Keratinocyte (primary cell): ENCODE measurements around the gene FBXO30. TPM values are rescaled to one million over a fixed set of nuclear protein-coding genes. Genes with fewer than 3 reads are reported as not detected.

Experiments
- DNase-seq: peaks from one replicate; pipeline ENCODE4 v3.0.0-alpha.2; 2011; ENCODE audit warnings: low read depth, missing footprints, low spot score
- FAIRE-seq: peaks from 2 replicates; lab custom pipeline; 2011; peaks lifted over from hg19 to GRCh38; lab: Jason Lieb, UNC
- H2AFZ ChIP-seq: 2 replicates; pipeline ENCODE4 v1.6.0; 2012; ENCODE audit warnings: low read length, control low read depth, inconsistent platforms; ENCODE audit not compliant: control insufficient read depth
- H3K27ac ChIP-seq: 2 replicates; pipeline ENCODE4 v1.5.1; 2011; ENCODE audit warnings: low read length; ENCODE audit not compliant: control insufficient read depth, insufficient read depth
- H3K27me3 ChIP-seq: 3 replicates; pipeline ENCODE4 v1.6.0; 2011; ENCODE audit warnings: low read length; ENCODE audit not compliant: control insufficient read depth, insufficient read depth; ENCODE audit errors: extremely low read depth
- H3K36me3 ChIP-seq, 2 experiments: 2 replicates in 1 of 2; 3 replicates in 1 of 2; pipeline ENCODE4 v1.5.1; 2011; ENCODE audit warnings: low read length in 2 of 2, mild to moderate bottlenecking in 1 of 2; ENCODE audit not compliant: control insufficient read depth in 2 of 2, insufficient read depth in 2 of 2; ENCODE audit errors: extremely low read depth in 1 of 2
- H3K4me1 ChIP-seq: 3 replicates; pipeline ENCODE4 v1.5.1; 2011; ENCODE audit warnings: low read length; ENCODE audit not compliant: control insufficient read depth, insufficient read depth; ENCODE audit errors: extremely low read depth
- H3K4me2 ChIP-seq: 3 replicates; pipeline ENCODE4 v1.6.0; 2011; ENCODE audit warnings: low read depth, low read length; ENCODE audit not compliant: control insufficient read depth, insufficient read depth; ENCODE audit errors: extremely low read depth
- H3K4me3 ChIP-seq, 3 experiments: fragments of 200-600 bp in 1 of 3; sonication (generic) in 1 of 3; 2 replicates in 2 of 3; 3 replicates in 1 of 3; pipeline ENCODE4 v1.5.1; 2011 to 2016; ENCODE audit warnings: low read length in 3 of 3, mild to moderate bottlenecking in 3 of 3, control low read depth in 2 of 3, inconsistent platforms in 1 of 3, low read depth in 1 of 3, mixed read lengths in 1 of 3, mixed run types in 1 of 3, moderate library complexity in 1 of 3; ENCODE audit not compliant: control insufficient read depth in 2 of 3, insufficient read depth in 2 of 3; ENCODE audit errors: extremely low read depth in 1 of 3
- H3K79me2 ChIP-seq: 2 replicates; pipeline ENCODE4 v1.6.0; 2012; ENCODE audit warnings: low read length; ENCODE audit not compliant: control insufficient read depth, insufficient read depth
- H3K9ac ChIP-seq: 3 replicates; pipeline ENCODE4 v1.6.0; 2011; ENCODE audit warnings: low read length; ENCODE audit not compliant: control insufficient read depth, insufficient read depth; ENCODE audit errors: extremely low read depth
- H3K9me1 ChIP-seq: 3 replicates; pipeline ENCODE4 v1.6.0; 2011; ENCODE audit warnings: low read length; ENCODE audit not compliant: control insufficient read depth, insufficient read depth; ENCODE audit errors: extremely low read depth
- H3K9me3 ChIP-seq: 2 replicates; pipeline ENCODE4 v1.5.1; 2012; ENCODE audit warnings: low read depth, low read length; ENCODE audit not compliant: control insufficient read depth
- H4K20me1 ChIP-seq: 3 replicates; pipeline ENCODE4 v1.6.0; 2011; ENCODE audit warnings: low read length; ENCODE audit not compliant: control insufficient read depth, insufficient read depth; ENCODE audit errors: extremely low read depth
- CTCF ChIP-seq, 3 experiments: IDR thresholded peaks in 1 of 3; conservative IDR thresholded peaks in 1 of 3; optimal IDR thresholded peaks in 1 of 3; 2 replicates in 2 of 3; 3 replicates in 1 of 3; pipeline versions ENCODE3 to v1.5.1; 2011; ENCODE audit warnings: low read length in 3 of 3, mild to moderate bottlenecking in 3 of 3, moderate library complexity in 2 of 3, control low read depth in 1 of 3, inconsistent platforms in 1 of 3; ENCODE audit not compliant: insufficient read depth in 2 of 3; ENCODE audit errors: extremely low read depth in 1 of 3
- EZH2 ChIP-seq: IDR thresholded peaks from one replicate; pipeline ENCODE4 v1.6.1; 2012; ENCODE audit warnings: inconsistent platforms, mild to moderate bottlenecking, low read length, moderate library complexity
- dilution Hi-C: fragments of 300-500 bp; cut with MboI; formaldehyde crosslinking; loops from one replicate; pipeline ENCODE4 v1.7.0; 2020; ENCODE audit warnings: low sequenced_read_pairs; ENCODE audit not compliant: extremely low pct_ligation_motif_present
- polyA plus RNA-seq, 5 experiments: library from polyadenylated mRNA; depleted of rRNA in 3 of 5; stranded (reverse) in 3 of 5; stranded (forward) in 1 of 5; unstranded in 1 of 5; fragments of >200 nt; gene quantifications; 1 replicate in 1 of 5; 2 replicates in 3 of 5; 3 replicates in 1 of 5; pipeline versions ENCODE4 v1.2.1 to v1.2.3, GENCODE V29; 2011 to 2012; ENCODE audit warnings: missing spikeins in 2 of 5, low read depth in 1 of 5, low replicate concordance in 1 of 5

The FBXO30 gene
- polyA plus RNA-seq, 1 donor (not counting 4 experiments of a cell fraction or from before 2014, with no cell fraction given), result 6.4 TPM

GRCh38 chr6:145787688-145788087 lies 26.9 kb downstream of the FBXO30 start:
- H3K4me3 ChIP-seq, result no peak overlapping the region
- no peaks in the 10 kb centered on the region for H4K20me1 ChIP-seq
- no peaks in the 10 kb centered on the region for H3K9me1 ChIP-seq
- H3K36me3 ChIP-seq, result peaks cover 0 to under 1% of the 10 kb centered on the region in 2 experiments
- no peak overlapping the region for H3K9ac ChIP-seq
- no peaks in the 10 kb centered on the region for H3K9me3 ChIP-seq
- no peaks in the 10 kb centered on the region for H3K79me2 ChIP-seq
- FAIRE-seq (no peak), DNase-seq (no peak)
- no peak overlapping the region for H3K27ac ChIP-seq
- dilution Hi-C loops, result no loop called here
- no peaks in the 10 kb centered on the region for H3K4me1 ChIP-seq
- H3K27me3 ChIP-seq, result no peaks in the 10 kb centered on the region
- TF ChIP-seq EZH2 (no peak), CTCF (optimal IDR thresholded peaks at IDR 0.05 in 1 of 3, IDR thresholded peaks at IDR 0.05 in 1 of 3, conservative IDR thresholded peaks at IDR 0.05 in 1 of 3; ENCODE audit: extremely low read depth in 1 of 3, insufficient read depth in 2 of 3, low read length in 3 of 3) (no peak)
- H2AFZ ChIP-seq, result no peak overlapping the region
- H3K4me2 ChIP-seq, result no peak overlapping the region

GRCh38 chr6:145784683-145785082 lies 29.9 kb downstream of the FBXO30 start:
- Histone ChIP-seq H3K9ac (no peak overlapping the region), H3K27ac (no peak overlapping the region), H3K9me3 (no peaks in the 10 kb centered on the region), H3K79me2 (no peaks in the 10 kb centered on the region), H3K4me2 (no peak overlapping the region), H3K4me1 (no peaks in the 10 kb centered on the region), H4K20me1 (no peaks in the 10 kb centered on the region), H3K9me1 (no peaks in the 10 kb centered on the region), H2AFZ (no peak overlapping the region), H3K4me3 (no peak overlapping the region), H3K27me3 (no peaks in the 10 kb centered on the region), H3K36me3 (no peaks in the 10 kb centered on the region)
- FAIRE-seq (no peak), DNase-seq (no peak)
- dilution Hi-C loops, result no loop called here
- TF ChIP-seq CTCF (optimal IDR thresholded peaks at IDR 0.05 in 1 of 3, IDR thresholded peaks at IDR 0.05 in 1 of 3, conservative IDR thresholded peaks at IDR 0.05 in 1 of 3; ENCODE audit: extremely low read depth in 1 of 3, insufficient read depth in 2 of 3, low read length in 3 of 3), result no peak
- TF ChIP-seq EZH2, result no peak
